GM21717 (cell line): ENCODE measurements around the gene ACADS.

ENCODE experiments used
- ATAC-seq: cut with Tn5 transposase; IDR thresholded peaks from one replicate; pipeline ENCODE4 v1.9.1; 2021; ENCODE audit warnings: mild to moderate bottlenecking, moderate library complexity; ENCODE audit not compliant: unreplicated experiment

Gene ACADS

DNA sequence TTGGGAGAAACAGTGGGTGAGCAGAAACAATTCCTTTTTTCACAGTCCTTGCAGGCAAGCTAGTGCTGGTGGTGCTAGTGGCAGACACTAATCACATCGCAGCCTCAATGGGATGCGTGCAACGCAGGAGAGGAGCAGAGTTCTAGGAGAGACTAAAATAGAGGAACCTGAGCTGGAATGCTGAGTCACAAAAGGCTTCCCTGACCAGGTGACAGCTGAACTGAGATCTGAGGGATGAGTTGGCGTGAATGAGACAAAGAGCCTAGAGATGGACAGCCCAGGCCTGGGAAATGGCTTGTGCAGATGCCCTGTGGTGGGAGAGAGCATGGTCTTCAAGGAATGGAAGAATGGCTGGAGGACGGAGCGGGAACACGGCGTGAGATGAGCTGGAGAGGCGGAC is 25.8 kb downstream of the ACADS start:
- ATAC-seq, result no peak

- no peak for ATAC-seq
Observed at GRCh38 chr12:120754792-120755191, 29.2 kb downstream of the ACADS start.

- ATAC-seq, result no peak
Observed at GRCh38 chr12:120755269-120755668, 29.6 kb downstream of the ACADS start.

- no peak for ATAC-seq
Observed at GRCh38 chr12:120757226-120757742, 31.7 kb downstream of the ACADS start.

DNA sequence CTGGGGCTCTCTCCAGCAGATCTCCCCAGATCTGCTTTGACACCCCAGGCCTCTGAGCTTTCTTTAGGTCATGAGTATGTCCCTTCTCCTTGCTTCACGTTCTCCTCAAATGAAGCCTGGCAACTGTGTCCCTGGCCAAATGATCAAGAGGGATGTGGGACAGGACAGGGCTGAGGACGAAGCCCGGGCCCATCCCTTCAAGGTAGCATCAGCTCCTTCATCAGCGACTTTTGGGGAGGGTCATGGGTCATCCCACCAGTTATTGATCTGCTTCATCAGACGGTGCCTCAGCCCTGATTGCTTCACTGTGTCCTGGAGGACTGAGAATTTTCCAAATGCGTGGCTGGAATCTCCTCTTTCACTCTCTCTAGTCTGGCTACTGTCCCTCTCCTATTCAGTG is 32.3 kb downstream of the ACADS start:
- ATAC-seq, result no peak

DNA sequence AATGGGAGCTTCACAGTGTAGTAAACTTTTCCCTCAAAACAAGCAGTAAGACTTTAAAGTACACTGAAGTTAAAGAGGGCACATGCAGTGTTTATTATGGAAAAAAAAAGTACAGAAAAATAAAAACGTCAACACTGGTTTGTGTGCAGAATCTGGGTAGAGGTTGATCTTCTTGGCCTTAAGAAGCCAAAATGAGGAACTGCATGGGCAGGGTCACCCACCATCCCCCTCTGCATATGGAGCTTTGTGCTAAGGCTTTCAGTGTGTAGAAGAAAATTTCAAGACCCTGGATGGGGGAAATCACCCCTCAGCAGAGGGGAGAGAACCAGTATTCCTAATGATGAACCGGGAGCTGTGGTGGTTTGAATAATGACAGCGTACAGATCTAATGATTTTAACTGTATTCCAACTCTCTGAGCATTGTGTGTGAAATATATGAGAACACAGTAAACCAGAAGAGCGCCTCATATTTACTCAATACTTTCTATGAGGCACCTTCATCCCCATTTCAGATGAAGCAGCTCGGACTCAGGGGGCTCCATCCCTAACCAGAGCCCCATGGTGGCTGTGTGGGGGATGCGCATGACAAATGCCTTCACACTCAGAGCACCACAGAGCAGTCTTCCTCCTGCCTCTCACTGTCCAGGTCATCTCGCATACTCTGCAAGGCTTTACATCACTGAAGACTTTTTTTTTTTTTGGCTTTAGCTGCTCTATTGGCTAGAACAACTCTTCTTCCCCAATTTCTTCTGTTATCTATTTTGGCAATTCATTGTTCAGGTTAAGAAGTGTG is 33.4 kb downstream of the ACADS start:
- ATAC-seq, result no peak

DNA sequence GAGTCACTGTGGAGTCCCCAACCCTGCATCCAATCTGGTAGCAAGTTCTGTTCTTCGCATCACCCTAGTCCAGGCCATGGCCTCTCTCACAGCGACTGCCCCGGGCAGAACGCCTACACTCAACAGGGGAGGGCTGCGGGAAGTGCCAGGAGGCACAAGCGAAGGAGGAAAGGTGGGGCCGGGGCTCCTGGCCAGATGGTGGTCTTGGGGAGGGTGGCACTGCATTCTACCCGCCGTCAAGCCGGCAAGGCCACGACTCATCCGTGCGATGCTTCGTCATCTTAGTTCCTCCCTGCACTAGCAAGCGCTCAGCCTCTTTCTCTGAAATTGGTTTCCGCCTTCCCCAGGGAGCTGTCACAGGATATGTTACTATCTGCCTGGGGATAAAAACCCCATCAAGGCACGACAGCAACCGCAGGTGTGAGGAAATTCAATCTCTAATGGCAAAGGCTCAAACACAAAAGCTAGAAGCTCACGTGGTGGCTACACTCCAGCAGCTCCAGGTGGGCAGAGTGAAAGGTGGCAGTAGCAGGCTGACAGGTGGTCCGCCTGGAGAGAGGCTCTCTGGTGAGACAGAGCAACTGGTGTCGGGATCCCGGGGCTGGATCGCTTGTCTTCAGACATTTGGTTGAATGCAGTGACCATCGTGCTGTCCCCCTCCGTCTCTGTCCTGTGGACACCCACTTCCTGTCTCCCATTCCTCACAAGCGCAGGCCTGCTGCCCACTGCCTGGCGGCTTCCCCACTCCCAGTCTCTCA is 34.1 kb downstream of the ACADS start:
- ATAC-seq, result no peak

DNA sequence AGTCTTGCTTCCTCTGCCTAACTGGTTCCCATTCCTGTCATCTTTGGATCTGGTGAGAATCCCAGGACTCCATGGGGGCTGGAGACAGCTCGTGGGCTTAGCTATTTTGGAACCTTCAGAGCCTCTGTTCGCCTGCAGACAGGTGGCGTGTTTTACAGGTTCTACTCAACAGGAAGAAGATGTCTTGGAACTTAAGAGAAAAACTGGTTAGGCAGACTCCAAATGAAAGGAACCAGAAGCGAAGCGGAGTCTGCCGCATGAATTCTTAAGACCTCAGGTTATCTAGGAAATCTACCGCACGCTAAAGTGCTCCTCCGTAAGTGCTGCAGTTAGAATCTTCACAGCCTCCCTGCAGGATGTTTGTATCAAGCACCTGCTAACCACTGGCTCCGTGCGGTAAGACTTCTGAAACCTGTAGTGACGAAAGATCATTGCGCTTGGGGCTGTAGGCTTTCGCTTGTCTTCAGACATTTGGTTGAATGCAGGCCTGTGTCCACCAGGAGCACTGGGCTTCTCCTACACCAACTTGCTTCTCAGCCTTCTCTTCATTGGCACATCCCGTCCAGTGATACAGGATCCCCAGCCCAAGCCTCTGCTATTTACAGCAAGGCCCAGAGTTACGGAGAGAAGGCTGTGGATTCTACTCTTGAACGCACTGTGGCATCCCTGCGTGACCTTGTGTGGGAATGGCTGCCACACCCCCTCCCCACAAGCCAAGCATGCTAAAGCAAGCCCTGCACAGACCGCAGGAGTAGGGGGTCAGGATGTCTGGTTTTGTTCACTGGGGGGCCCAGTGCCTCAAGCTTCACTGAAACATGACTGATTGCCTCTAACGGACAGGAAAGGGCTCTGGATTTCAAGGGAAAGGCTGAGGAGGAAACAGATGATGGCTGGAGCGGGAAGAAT is 35.0 kb downstream of the ACADS start:
- no peak for ATAC-seq

DNA sequence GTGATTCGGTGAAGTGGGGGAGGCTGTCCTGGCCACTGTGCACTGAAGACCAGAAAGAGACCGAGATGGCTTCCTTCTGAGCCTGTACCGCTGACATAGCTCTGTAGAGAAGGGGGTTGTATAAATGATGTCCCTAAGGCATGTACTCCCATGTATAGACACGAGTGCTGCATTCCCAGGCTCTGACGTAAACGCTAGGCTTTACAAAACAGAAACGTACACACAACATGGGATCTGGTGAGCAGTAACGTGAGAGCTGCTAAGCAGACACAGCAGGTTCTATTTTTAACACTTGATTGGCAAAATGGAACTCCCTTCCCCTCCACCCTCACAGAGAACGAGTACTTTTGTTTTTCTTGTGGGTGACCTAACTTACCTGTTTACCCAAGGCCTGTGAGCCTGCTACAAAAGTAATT is 35.9 kb downstream of the ACADS start:
- no peak for ATAC-seq

DNA sequence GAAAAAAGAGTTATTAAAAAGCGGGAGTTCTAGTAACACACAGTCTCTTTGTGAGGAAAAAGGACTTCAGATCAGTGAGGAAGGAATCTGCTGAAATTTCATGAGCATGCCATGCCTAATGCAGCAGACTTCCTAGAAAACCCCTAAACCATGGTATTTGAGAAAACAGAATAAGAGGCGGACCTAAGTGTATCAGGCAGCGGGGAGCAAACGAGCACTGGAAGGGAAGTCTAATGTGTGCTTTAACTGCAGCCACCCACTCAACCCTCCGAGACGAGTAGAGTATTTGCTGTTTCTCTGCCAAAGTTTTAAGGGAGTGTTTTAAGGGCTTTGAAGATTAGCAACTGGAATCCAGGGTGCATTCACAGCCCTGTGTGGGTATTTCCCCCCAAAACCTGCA is 36.5 kb downstream of the ACADS start:
- no peak for ATAC-seq

DNA sequence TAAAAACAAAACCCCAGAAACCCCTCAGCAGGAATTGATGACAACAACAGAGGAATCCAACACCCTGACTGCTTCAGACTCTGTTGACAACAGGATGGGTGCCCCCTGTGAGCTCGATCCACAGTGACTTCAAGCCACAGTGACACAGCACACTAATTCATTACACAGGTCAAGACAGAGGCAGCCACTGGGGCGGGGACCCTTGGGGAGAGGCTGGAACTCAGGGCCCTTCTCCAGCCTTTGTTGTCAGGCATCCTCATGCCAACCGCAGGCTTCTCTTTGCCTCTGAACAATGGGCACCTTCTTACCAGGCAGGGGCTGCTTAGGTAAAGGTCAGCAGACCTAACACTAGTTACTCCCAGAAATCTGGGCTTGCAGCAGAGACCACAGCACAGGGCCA is 37.6 kb downstream of the ACADS start:
- no peak for ATAC-seq

DNA sequence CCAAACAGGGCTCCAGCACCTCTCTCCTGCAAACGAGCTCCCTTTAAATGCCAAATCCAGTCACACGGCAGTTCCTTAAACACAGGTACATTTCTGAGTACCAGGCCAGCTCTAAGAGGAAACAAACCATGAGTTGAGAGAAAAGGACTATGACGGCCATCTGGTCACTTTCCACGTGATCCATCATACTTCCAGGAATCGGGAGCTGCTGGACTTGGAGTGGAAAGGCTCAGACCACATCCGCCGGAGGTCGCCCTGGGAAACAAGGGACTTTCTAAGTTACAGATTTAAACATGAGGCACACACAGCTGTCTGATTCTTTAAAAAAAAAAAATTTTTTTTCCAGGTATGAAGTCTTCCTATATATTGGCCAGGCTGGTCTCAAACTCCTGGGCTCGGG is 39.2 kb downstream of the ACADS start:
- ATAC-seq, result no peak

DNA sequence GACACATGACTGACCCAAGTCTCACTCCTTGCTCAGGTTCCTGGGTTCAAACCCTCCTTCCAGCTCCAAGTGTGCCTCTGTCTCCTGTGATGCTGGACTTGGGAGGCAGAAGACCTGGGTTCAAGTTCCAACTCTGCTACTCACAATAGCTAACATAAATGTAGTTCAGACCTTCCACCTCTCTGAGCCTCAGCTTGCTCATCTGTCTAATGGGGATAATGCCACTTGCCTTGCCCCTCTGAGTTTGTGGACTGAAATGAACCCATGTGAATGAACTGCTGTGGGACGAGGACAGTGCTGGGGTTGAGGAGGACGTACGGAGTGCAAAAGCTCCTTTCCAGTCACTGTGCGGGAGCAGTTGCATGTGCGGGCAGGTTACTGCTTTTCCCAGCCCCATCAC is 40.9 kb downstream of the ACADS start:
- no peak for ATAC-seq

- ATAC-seq, result no peak
Observed at GRCh38 chr12:120767071-120768024, 41.7 kb downstream of the ACADS start.

DNA sequence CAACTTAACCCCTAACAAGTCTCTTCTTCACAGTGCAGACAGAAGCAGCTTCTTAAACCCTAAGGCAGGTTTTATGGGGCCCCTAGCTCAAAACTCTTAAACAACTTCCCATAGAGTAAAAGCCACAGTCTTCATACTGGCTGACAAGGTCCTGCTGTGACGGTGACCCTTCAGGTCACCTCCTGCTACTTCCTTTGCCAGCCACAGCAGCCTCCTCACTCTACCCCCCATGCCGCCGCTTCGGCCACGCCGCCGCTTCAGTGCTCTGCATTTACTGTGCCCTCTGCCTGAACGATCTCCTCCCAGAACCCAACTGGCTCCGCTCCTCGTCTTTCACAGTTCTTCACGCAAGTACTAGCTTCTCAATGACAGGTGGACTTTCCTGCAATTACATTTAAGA is 45.5 kb downstream of the ACADS start:
- no peak for ATAC-seq

DNA sequence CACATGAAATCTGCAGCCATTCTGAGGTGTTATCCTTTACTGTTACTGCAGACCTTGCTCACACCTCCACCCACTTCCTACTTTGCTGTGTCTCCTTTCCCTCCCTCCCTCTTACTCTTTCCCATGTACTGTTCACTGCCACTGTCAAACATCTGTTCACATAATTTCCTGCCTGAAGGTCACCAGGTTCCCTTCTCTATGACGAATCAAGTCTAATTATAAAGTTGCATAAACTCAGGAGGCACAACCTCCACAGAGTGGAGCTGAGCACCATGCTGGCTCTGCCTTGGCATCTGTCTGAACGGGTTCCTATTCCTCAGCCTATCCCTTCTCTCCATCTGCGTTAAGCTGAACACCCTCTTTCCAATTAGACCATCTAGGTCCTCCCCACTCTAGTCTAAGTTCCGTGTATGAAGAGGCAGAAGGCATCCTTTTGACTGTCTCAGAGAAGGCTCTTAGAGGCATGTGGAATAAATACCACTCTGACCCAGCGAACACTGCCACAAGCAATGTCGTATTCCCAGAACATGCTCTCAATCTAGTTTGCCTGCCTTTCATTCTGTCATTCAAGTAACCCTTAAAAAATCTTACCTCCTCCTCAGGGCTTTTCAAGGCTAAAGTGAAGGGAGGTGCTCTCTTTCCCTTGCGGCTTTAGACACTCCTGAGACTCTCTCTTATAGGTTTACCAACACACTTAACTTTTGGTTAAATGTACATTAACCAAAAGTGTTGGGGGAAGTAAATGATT is 48.7 kb downstream of the ACADS start:
- no peak for ATAC-seq

DNA sequence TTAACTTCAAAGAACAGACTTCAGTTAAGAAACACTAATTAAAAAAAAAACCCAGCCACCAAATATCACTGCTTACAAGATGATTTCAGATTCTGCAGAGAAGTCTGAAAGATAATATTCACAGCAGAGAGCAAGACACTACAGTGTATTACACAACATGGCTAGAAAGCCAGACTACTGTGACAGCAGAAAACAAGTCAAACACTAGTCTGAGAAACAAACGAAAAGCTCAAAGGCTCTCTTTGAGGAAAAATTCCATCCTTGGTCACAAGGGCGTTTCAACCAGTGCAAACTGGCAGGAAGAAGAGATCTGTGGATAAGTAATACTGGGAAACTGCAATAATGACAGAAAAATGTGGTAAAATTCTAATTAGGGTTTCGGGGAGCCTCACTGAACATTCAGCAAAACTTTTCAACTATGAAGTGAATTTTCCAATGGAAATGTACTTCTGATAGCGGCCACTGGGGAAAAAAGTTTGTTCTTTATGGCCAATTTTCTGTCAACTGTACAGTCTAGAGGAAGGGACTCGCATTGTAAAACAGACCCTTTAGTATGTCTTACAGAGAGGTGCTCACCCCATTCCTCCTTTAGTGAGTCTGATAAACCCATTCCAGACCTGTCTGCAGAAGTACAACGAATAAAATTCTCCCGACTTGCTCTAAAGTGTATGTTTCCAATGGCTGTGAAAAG is 50.4 kb downstream of the ACADS start:
- ATAC-seq, result no peak

DNA sequence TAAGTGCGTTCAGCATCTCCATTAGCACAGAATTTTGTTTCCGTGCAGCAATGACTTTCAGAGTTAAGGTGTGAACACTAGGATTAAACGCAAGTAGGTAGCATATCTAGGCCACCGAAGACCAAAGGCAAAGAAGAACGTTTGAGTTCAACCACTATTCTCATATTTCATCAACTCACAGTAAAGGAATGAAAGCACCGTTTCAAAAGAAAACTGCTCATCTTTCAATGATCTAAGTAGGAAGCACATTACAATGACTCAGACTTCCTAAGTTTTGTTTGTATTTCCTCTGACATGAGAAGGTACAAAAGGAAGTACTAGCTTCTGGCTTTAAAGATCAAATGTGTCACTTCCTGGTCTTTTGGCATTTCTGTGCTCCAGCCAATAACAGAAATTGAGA is 57.6 kb downstream of the ACADS start:
- no peak for ATAC-seq

- no peak for ATAC-seq
Observed at GRCh38 chr12:120784804-120785203, 59.2 kb downstream of the ACADS start.
